HG02884 (cell line): ENCODE results near the gene EPS8L2.

Experiments used
- ATAC-seq: cut with Tn5 transposase; IDR thresholded peaks from one replicate; pipeline ENCODE4 v1.9.1; 2021; ENCODE audit warnings: mild to moderate bottlenecking, moderate library complexity; ENCODE audit not compliant: unreplicated experiment

Gene EPS8L2

DNA sequence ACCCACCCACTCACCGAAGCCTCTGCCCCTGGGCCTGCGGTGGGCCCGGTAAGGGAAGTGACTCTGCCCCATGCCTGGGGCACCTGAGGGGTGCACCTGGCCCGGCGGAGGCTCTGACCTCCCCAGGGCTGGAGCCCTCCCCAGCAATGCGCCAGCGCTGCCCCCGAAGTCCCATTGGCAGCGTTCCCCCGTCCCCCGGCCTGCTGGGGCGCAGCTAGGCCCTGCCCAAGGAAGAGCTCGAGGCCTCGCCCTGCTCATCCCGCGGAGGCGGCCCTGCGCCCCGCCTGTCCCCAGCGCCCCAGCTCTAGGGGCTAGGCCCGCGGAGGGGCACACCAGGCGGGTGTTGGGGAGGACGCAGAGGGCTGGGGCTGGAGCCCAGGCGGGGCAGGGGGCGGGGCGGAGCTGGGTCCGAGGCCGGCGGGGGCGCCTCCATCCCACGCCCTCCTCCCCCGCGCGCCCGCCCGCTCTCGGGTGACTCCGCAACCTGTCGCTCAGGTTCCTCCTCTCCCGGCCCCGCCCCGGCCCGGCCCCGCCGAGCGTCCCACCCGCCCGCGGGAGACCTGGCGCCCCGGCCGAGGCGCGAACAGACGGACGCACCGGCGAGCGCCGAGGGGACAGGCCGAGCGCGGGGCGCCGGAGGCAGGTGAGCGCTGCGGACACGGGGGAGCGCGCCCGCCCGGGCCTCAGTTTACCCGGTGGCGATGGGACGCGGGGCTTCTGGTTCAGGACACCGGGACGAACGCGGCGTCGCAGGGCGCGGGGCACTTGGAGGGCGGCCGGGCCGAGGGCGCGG is at the start of gene EPS8L2:
EPS8L2 (plus strand) TSS at position 586 of the 793 bp plus-strand sequence. CDS start 3,177 bp downstream, outside the sequence.
- no peak for ATAC-seq

GRCh38 chr11:656426-656825 is 49.6 kb upstream of the EPS8L2 start:
- ATAC-seq: no peak

DNA sequence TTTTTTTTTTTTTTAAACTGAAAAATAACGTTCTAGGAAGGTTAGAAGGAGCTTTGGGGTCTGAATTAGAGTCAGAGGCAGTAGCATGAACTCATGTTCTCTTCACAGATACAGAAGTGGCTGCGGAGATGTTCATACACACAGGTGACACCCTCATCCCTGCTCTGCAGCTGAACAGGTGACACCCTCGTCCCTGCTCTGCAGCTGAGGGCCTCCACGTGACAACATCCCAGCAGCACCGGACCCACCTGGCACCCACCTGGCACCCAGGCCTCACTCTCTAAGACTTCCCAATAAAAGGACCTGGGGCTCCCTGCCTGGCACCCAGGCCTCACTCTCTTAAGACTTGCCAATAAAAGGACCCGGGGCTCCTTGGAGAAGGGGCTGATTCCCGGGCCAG is 49.2 kb upstream of the EPS8L2 start:
- ATAC-seq: no peak

- ATAC-seq: no peak
Measured at GRCh38 chr11:657691-658126, 48.3 kb upstream of the EPS8L2 start.

- ATAC-seq: no peak
Measured at GRCh38 chr11:659532-660085, 46.4 kb upstream of the EPS8L2 start.

GRCh38 chr11:660281-660680 is 45.8 kb upstream of the EPS8L2 start:
- no peak for ATAC-seq

- ATAC-seq: no peak
Measured at GRCh38 chr11:660681-661444, 45.2 kb upstream of the EPS8L2 start.

GRCh38 chr11:662689-663274 is 43.2 kb upstream of the EPS8L2 start:
- no peak for ATAC-seq

DNA sequence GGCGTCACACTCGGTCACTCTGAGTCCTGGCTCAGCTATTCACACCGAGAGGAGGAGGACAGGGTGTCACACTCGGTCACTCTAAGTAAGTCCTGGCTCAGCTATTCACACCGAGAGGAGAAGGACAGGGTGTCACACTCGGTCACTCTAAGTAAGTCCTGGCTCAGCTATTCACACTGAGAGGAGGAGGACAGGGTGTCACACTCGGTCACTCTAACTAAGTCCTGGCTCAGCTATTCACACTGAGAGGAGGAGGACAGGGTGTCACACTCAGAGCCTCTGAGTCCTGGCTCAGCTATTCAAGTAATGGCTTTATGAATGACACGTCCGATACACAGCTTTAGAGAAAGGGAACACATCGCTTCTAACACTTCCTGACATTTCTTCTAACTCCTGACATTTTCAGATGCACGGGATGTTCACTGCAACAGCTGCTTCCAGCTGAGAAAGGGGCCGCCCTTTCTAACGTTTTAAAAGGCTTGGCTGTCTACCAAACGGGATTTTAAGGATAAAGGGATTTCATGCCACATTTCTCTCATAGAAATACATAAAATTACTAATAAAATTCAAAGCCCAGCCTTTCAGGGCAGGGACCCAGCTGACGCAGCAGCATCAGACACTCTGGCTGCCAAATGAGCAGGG is 40.8 kb upstream of the EPS8L2 start:
- ATAC-seq: no peak

GRCh38 chr11:665704-666281 is 40.2 kb upstream of the EPS8L2 start:
- ATAC-seq: no peak

GRCh38 chr11:673866-674265 is 32.2 kb upstream of the EPS8L2 start:
- no peak for ATAC-seq

DNA sequence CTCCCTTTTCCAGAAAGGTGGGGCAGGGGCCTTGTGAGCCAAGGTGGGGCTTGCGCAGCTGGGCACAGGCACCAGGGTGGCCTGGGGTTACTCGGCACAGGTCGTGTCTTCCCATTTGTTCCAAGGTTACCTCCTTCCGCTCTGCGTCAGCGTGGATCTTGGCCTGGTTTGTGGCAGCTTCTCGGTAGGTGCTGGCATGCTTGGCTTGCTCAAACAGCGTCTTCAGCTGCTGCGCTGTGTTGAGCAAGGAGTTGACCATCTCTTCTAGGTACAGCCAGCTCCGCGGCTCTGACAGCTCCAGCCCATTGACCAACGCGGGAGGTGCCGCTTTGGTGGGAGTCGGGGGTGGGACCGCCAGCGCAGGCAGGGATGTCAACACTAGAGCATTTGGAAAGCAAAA is 31.6 kb upstream of the EPS8L2 start:
- ATAC-seq: no peak

GRCh38 chr11:678297-678696 is 27.7 kb upstream of the EPS8L2 start:
- ATAC-seq: no peak

- ATAC-seq: no peak
Measured at GRCh38 chr11:679271-680207, 26.5 kb upstream of the EPS8L2 start.

GRCh38 chr11:680476-680875 is 25.6 kb upstream of the EPS8L2 start:
- no peak for ATAC-seq

GRCh38 chr11:680970-681369 is 25.1 kb upstream of the EPS8L2 start:
- ATAC-seq: no peak

GRCh38 chr11:686451-687243 is 19.4 kb upstream of the EPS8L2 start:
- no peak for ATAC-seq

- ATAC-seq: no peak
Measured at GRCh38 chr11:687751-688150, 18.3 kb upstream of the EPS8L2 start.

DNA sequence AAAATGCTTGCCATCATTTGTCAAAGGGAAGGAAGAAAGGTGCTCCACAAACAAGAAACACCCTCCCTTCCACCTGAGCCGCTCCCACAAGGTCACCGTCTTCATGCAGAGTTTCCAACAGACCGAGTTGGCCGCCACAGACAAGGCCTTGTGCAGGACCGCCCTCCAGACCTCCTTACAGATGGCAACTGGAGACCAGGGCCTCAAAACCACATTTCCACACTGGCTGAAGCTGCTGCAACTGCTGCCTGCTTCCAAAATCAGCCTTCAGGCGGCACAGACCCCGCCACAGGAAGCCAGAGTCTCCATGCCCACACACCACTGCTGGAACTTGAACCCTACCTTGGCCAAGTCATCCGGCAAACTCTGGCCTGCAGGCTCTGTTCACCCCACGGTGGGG is 17.4 kb upstream of the EPS8L2 start:
- no peak for ATAC-seq
